ENCODE data around the gene DYRK1B.

Gene DYRK1B

GRCh38 chr19:39873385-39873784, 39.4 kb upstream of the DYRK1B start:
- TF ChIP-seq CTCF (conservative IDR thresholded peaks at IDR 0.05): no peak
- no peak overlapping the region for H3K27ac ChIP-seq

GRCh38 chr19:39871886-39872866, 38.2 kb upstream of the DYRK1B start:
- no peak for TF ChIP-seq CTCF (conservative IDR thresholded peaks at IDR 0.05)
- H3K27ac ChIP-seq: no peak overlapping the region

- TF ChIP-seq CTCF (conservative IDR thresholded peaks at IDR 0.05): no peak
- H3K27ac ChIP-seq: no peak overlapping the region
Observed at GRCh38 chr19:39871362-39871761, 37.4 kb upstream of the DYRK1B start.

- no peak overlapping the region for H3K27ac ChIP-seq
- TF ChIP-seq CTCF (conservative IDR thresholded peaks at IDR 0.05): no peak
Observed at GRCh38 chr19:39870171-39870971, 36.4 kb upstream of the DYRK1B start.

GRCh38 chr19:39867952-39868351, 34.0 kb upstream of the DYRK1B start:
- TF ChIP-seq CTCF (conservative IDR thresholded peaks at IDR 0.05): no peak
- no peak overlapping the region for H3K27ac ChIP-seq

- H3K27ac ChIP-seq: no peak overlapping the region
- TF ChIP-seq CTCF (conservative IDR thresholded peaks at IDR 0.05): no peak
Observed at GRCh38 chr19:39867133-39867532, 33.2 kb upstream of the DYRK1B start.

- TF ChIP-seq CTCF (conservative IDR thresholded peaks at IDR 0.05): no peak
- no peak overlapping the region for H3K27ac ChIP-seq
Observed at GRCh38 chr19:39865953-39866352, 32.0 kb upstream of the DYRK1B start.
